WERI-Rb-1 (cell line): ENCODE measurements around the gene CDK2AP2.

Experiments
- DNase-seq: peaks from one replicate; pipeline ENCODE4 v3.0.0-alpha.2; 2020
- H3K27ac ChIP-seq: fragments of 250-450 bp; sonication (Bioruptor Pico); 2 replicates; pipeline ENCODE4 v1.5.1; 2020; ENCODE audit warnings: mild to moderate bottlenecking, moderate library complexity
- H3K27me3 ChIP-seq: fragments of 250-450 bp; sonication (Bioruptor Pico); 2 replicates; pipeline ENCODE4 v1.5.1; 2021; ENCODE audit warnings: mild to moderate bottlenecking, low read depth, moderate library complexity; ENCODE audit not compliant: insufficient read depth, severe bottlenecking
- H3K36me3 ChIP-seq: fragments of 250-450 bp; sonication (Bioruptor Pico); 2 replicates; pipeline ENCODE4 v1.5.1; 2020; ENCODE audit warnings: mild to moderate bottlenecking, moderate library complexity
- H3K4me3 ChIP-seq: 2 replicates; pipeline ENCODE4 v1.5.1; 2011; ENCODE audit warnings: low read depth, mild to moderate bottlenecking, control low read depth, low read length
- H3K9me3 ChIP-seq: fragments of 250-450 bp; sonication (Bioruptor Pico); 2 replicates; pipeline ENCODE4 v1.5.1; 2021; ENCODE audit warnings: mild to moderate bottlenecking, moderate library complexity; ENCODE audit not compliant: severe bottlenecking
- TF ChIP-seq, protein P1 (sequence below): IDR thresholded peaks from 2 replicates; pipeline ENCODE4 v1.5.1; 2011; ENCODE audit warnings: low read depth, mild to moderate bottlenecking, control low read depth, inconsistent platforms, low read length

Gene CDK2AP2

DNA sequence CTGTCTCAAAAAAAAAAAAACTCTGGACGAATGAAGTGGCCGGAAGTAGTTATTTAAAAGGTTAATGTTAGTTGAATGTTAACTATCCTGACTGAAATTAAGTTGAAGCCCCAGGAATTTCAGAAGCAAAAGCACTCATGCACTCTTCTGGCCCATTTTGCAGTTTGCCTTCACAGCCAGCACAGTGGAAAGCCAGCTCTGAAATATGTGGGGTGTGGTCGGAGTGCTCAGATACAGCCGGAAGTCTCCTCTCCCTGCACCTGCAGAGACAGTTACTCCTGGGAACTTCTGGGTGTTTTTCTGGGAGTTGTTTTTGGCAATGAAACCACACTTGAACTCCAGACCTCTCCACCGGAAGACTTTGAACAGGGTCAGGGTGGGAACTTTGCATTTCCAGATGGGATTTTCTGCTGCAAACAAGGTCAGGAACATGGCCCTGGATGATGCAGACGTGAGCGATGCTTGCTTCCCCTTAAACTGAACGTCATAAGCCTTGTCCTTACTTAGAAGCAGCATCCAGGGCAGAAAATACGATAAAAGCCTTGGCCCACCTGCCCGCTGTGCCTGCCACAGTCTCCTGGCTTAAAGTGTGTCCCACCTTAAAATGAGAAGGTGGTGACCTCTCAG, 36.8 kb upstream of the CDK2AP2 start:
- H3K27me3 ChIP-seq = no peaks in the 10 kb centered on the region
- DNase-seq = no peak
- H3K27ac ChIP-seq = no peak overlapping the region
- H3K9me3 ChIP-seq = no peaks in the 10 kb centered on the region
- H3K4me3 ChIP-seq = no peak overlapping the region
- H3K36me3 ChIP-seq = no peaks in the 10 kb centered on the region
- TF ChIP-seq, protein P1, sequence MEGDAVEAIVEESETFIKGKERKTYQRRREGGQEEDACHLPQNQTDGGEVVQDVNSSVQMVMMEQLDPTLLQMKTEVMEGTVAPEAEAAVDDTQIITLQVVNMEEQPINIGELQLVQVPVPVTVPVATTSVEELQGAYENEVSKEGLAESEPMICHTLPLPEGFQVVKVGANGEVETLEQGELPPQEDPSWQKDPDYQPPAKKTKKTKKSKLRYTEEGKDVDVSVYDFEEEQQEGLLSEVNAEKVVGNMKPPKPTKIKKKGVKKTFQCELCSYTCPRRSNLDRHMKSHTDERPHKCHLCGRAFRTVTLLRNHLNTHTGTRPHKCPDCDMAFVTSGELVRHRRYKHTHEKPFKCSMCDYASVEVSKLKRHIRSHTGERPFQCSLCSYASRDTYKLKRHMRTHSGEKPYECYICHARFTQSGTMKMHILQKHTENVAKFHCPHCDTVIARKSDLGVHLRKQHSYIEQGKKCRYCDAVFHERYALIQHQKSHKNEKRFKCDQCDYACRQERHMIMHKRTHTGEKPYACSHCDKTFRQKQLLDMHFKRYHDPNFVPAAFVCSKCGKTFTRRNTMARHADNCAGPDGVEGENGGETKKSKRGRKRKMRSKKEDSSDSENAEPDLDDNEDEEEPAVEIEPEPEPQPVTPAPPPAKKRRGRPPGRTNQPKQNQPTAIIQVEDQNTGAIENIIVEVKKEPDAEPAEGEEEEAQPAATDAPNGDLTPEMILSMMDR = no peak

DNA sequence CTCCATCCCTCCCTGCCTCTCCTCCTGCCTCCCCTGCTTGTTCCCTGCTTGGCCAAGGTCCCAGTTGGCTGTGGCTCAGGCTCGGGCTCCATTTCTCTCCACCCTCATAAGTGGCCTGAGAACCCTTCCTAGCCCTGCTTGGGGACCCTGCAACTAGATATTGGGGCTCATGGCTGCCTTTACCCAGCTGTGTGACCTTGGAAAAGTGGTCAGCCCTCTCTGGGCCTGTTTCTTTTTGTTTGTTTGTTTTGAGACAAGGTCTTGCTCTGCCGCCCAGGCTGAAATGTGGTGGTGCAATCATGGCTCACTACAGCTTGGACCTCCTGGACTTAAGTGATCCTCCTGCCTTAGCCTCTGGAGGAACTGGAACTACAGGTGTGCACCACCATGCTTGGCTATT, 35.6 kb upstream of the CDK2AP2 start:
- Histone ChIP-seq H3K27me3 (no peaks in the 10 kb centered on the region), H3K4me3 (no peak overlapping the region), H3K9me3 (no peaks in the 10 kb centered on the region), H3K36me3 (no peaks in the 10 kb centered on the region), H3K27ac (no peak overlapping the region)
- TF ChIP-seq, protein P1 = no peak
- no peak for DNase-seq

DNA sequence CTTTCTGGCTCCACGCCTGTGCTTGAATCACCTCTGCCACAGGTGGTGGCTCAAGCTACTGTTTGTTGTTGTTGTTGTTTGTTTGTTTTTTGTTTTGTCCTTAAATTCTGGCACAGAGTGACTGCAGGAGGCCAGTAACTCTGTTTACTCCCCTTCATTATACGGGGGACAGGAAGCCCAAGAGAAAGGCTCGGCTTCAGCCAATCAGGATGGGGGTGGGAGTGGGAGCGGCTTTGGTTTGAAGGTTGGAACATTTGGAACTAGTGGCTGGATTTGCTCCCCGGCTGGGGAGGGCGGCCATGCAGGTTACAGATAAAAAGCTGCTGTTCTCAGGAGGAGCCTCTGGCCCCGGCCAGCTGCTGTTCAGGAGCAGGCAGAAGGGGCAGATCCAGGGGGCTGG, 35.0 kb upstream of the CDK2AP2 start:
- TF ChIP-seq, protein P1 = no peak
- no peak overlapping the region for H3K4me3 ChIP-seq

DNA sequence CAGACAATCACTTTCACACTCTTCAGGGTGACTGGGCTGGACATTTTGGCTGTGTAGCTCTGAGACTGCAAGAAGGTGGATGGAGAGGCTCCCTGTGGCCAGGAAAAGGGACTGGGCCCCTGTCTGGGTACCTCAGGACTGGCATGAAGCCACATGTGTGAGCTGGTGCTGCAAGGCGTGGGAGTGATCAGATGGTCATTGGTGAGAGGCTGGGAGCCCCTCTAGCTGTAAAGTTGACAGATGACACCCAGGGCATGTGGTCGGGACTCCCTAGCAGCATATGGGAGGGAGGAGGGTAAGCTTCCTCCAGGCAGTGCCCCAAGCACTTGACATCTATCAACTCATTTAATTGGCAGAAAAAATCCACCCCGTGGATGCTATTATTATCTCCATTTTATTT, 34.2 kb upstream of the CDK2AP2 start:
- Histone ChIP-seq H3K9me3 (no peaks in the 10 kb centered on the region), H3K4me3 (no peak overlapping the region), H3K27me3 (no peaks in the 10 kb centered on the region), H3K27ac (no peak overlapping the region), H3K36me3 (no peaks in the 10 kb centered on the region)
- TF ChIP-seq, protein P1 = no peak
- no peak for DNase-seq

More for the DNA sequence above, 35.0 kb upstream of the CDK2AP2 start:
- Histone ChIP-seq H3K36me3 (no peaks in the 10 kb centered on the region), H3K27ac (no peak overlapping the region), H3K9me3 (no peaks in the 10 kb centered on the region), H3K27me3 (no peaks in the 10 kb centered on the region)
- no peak for DNase-seq

DNA sequence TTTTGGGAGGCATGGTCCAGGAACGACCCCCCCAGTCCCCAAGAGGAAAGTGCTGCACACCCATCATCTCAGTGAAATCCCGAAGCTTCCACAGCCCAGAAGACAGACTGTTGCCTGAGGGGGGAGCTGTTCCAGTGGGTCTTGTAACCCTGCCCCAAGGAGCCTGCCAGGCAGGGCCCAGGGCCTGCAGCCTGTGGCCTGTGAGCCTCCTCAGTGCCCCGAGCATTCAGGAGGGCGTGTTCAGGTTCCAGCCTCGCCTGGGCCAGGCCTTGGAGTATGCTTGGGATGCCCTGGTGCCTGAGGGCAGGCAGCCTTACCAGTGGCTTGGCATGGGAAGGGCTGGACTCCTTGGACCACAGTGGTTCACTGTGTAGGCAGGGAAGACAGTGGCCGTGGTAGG, 33.2 kb upstream of the CDK2AP2 start:
- Histone ChIP-seq H3K27ac (no peak overlapping the region), H3K27me3 (no peaks in the 10 kb centered on the region), H3K4me3 (no peak overlapping the region), H3K9me3 (no peaks in the 10 kb centered on the region), H3K36me3 (no peaks in the 10 kb centered on the region)
- TF ChIP-seq, protein P1 = peak; percentile 25; the same call in 1 of the 2 replicates
- DNase-seq = no peak

DNA sequence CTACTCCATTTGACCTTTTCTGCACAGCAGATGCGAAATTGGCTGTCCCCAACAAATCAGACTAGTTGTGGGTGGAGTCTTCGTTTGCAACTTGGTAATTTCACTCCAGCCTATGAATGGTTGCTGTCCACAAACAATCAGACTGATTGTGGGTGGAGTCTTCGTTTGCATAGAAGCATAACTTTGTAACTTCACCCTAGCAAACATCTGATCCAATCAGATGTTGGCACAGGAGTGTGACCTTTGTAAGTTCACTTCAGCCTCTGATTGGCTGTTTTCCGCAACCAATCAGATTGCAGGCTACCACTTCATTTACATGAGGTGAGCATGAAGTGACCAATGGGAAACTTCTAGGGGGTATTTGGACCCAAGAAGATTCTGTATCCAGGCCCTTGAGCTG, 31.6 kb upstream of the CDK2AP2 start:
- no peak overlapping the region for H3K27ac ChIP-seq
- DNase-seq = no peak
- TF ChIP-seq, protein P1 = no peak
- no peak overlapping the region for H3K4me3 ChIP-seq
- H3K36me3 ChIP-seq = no peaks in the 10 kb centered on the region
- H3K27me3 ChIP-seq = no peaks in the 10 kb centered on the region
- H3K9me3 ChIP-seq = peaks cover 5% of the 10 kb centered on the region
